NOMO-1 treated with DMSO at 0.1 percent for 48 hours (cell line): ENCODE results near the gene HSF4.

ENCODE experiments used
- DNase-seq: peaks from one replicate; lab custom pipeline; 2025; ENCODE audit not compliant: unreplicated experiment; lab: John Stamatoyannopoulos, UW

Gene HSF4

GRCh38 chr16:67150047-67150832, 14.3 kb upstream of the HSF4 start:
- no peak for DNase-seq

- DNase-seq, result no peak
Measured at GRCh38 chr16:67150833-67151396, 13.6 kb upstream of the HSF4 start, which contains the start of gene B3GNT9. TSS of gene B3GNT9 (minus strand) at chr16:67150998. CDS start at chr16:67150485, 513 bp downstream.

- DNase-seq, result no peak
Measured at GRCh38 chr16:67151431-67152097, 13.0 kb upstream of the HSF4 start.

GRCh38 chr16:67154578-67155294, 9.8 kb upstream of the HSF4 start:
- no peak for DNase-seq

GRCh38 chr16:67155295-67156142, 9.0 kb upstream of the HSF4 start:
- DNase-seq, result peak; percentile 57

GRCh38 chr16:67156143-67156844, 8.3 kb upstream of the HSF4 start:
- DNase-seq, result no peak

- no peak for DNase-seq
Measured at GRCh38 chr16:67157106-67157748, 7.3 kb upstream of the HSF4 start.

GRCh38 chr16:67157892-67158635, 6.5 kb upstream of the HSF4 start:
- DNase-seq, result no peak

GRCh38 chr16:67158637-67159600, 5.6 kb upstream of the HSF4 start:
- DNase-seq, result peak; percentile 63

- DNase-seq, result no peak
Measured at GRCh38 chr16:67161595-67162058, 2.9 kb upstream of the HSF4 start.

- DNase-seq, result no peak
Measured at GRCh38 chr16:67162506-67163163, 1.9 kb upstream of the HSF4 start.

GRCh38 chr16:67163164-67163998, 1.2 kb upstream of the HSF4 start:
- no peak for DNase-seq

GRCh38 chr16:67163999-67164558, 466 bp upstream of the HSF4 start:
- no peak for DNase-seq

GRCh38 chr16:67165121-67166078, 855 bp downstream of the HSF4 start:
- DNase-seq, result no peak

GRCh38 chr16:67166110-67166547, 1.6 kb downstream of the HSF4 start:
- DNase-seq, result no peak
